Measurements from ENCODE around the gene PTP4A2.

DNA sequence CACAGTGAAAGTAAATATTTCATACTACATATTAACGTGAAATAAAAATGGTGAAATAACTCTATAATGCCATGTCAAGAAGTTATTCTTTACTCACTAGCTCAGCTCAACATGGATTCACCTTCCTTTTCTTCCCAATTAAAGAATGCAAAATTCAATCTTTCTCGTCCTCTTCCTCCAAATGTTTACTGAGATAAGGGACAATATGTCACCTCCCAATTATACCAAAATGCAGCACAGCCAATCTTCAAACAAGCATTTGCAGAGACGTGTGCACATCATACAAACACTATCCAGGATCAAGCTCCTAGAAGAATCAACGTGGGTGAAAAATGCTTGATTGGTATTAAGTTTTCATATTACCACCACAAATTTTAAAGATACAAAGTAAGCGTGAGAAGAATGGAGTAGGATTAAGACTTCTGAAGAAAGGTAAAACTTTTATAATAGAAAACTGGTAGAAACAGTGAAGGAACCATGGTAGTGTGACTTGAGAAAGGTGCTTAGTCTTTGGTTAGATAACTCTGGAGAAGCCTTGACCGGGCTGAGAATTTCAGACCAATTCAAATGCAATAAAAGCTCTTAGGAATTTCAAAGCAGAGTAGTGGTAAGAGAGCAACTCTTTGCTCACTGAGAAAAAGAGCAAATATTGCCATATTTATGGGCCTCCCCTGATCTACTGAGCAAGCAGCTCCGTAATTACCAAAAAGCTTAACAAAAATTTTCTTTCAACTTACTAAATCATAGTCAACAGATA, 7.2 kb downstream of the PTP4A2 start:
- TF ChIP-seq POLR2A (IDR thresholded peaks at IDR 0.05) = no peak
- TF ChIP-seq, protein P1, sequence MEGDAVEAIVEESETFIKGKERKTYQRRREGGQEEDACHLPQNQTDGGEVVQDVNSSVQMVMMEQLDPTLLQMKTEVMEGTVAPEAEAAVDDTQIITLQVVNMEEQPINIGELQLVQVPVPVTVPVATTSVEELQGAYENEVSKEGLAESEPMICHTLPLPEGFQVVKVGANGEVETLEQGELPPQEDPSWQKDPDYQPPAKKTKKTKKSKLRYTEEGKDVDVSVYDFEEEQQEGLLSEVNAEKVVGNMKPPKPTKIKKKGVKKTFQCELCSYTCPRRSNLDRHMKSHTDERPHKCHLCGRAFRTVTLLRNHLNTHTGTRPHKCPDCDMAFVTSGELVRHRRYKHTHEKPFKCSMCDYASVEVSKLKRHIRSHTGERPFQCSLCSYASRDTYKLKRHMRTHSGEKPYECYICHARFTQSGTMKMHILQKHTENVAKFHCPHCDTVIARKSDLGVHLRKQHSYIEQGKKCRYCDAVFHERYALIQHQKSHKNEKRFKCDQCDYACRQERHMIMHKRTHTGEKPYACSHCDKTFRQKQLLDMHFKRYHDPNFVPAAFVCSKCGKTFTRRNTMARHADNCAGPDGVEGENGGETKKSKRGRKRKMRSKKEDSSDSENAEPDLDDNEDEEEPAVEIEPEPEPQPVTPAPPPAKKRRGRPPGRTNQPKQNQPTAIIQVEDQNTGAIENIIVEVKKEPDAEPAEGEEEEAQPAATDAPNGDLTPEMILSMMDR (IDR thresholded peaks at IDR 0.05) = no peak
